ENCODE data around the gene RNF41.

RNF41 gene

GRCh38 chr12:56222531-56222895 lies 791 bp upstream of the RNF41 start:
- no peak for DNase-seq (ENCODE audit: low spot score)
- no peak for TF ChIP-seq CTCF (IDR thresholded peaks at IDR 0.05; ENCODE audit: extremely low read depth, missing control alignments)

- DNase-seq (ENCODE audit: low spot score) = no peak
- no peak for TF ChIP-seq CTCF (IDR thresholded peaks at IDR 0.05; ENCODE audit: extremely low read depth, missing control alignments)
These were observed 428 bp downstream of the RNF41 start for GRCh38 chr12:56221232-56221756.

- no peak for DNase-seq (ENCODE audit: low spot score)
- no peak for TF ChIP-seq CTCF (IDR thresholded peaks at IDR 0.05; ENCODE audit: extremely low read depth, missing control alignments)
These were observed 1.0 kb downstream of the RNF41 start for GRCh38 chr12:56220611-56221231.

- DNase-seq (ENCODE audit: low spot score) = no peak
- TF ChIP-seq CTCF (IDR thresholded peaks at IDR 0.05; ENCODE audit: extremely low read depth, missing control alignments) = no peak
These were observed 1.9 kb downstream of the RNF41 start for GRCh38 chr12:56219840-56220239.

- TF ChIP-seq CTCF (IDR thresholded peaks at IDR 0.05; ENCODE audit: extremely low read depth, missing control alignments) = no peak
- no peak for DNase-seq (ENCODE audit: low spot score)
These were observed 5.3 kb downstream of the RNF41 start for GRCh38 chr12:56216461-56216860.

GRCh38 chr12:56213878-56214277 lies 7.8 kb downstream of the RNF41 start:
- DNase-seq (ENCODE audit: low spot score) = no peak
- TF ChIP-seq CTCF (IDR thresholded peaks at IDR 0.05; ENCODE audit: extremely low read depth, missing control alignments) = no peak

GRCh38 chr12:56212361-56212760 lies 9.4 kb downstream of the RNF41 start:
- no peak for TF ChIP-seq CTCF (IDR thresholded peaks at IDR 0.05; ENCODE audit: extremely low read depth, missing control alignments)
- no peak for DNase-seq (ENCODE audit: low spot score)
